ENCODE data around the gene ZNF681.

- TF ChIP-seq CTCF (IDR thresholded peaks at IDR 0.05), result no peak
- no peak for TF ChIP-seq POLR2A (IDR thresholded peaks at IDR 0.05)
These were observed 34.1 kb upstream of the ZNF681 start for GRCh38 chr19:23792784-23793183.
